Measurements from ENCODE around the gene MUC12.

- TF ChIP-seq CTCF (IDR thresholded peaks at IDR 0.05) (no peak), POLR2A (IDR thresholded peaks at IDR 0.05) (no peak)
Measured at GRCh38 chr7:100975371-100975821, 6.0 kb downstream of the MUC12 start.

Measured in thyroid gland (tissue), 4 donors.